ENCODE results near the gene ANOS1. TPM values are rescaled to one million over a fixed set of nuclear protein-coding genes. Genes with fewer than 3 reads are reported as not detected.

ANOS1 gene
- total RNA-seq, 4 donors from 2014 or later: 5.0 to 27.8 (median 13.0) TPM

- TF ChIP-seq CTCF (IDR thresholded peaks at IDR 0.05 in 4 of 5, conservative IDR thresholded peaks at IDR 0.05 in 1 of 5) (no peak), POLR2A (IDR thresholded peaks at IDR 0.05) (no peak)
- H3K9me3 ChIP-seq: no peaks in the 10 kb centered on the region
- H3K27me3 ChIP-seq: peaks cover 0 to 10% (median 5%) of the 10 kb centered on the region in 3 donors
- H3K27ac ChIP-seq: peak overlapping the region in 3 of 4 donors; percentile 69 to 79 (median 73)
- no peaks in the 10 kb centered on the region for H3K4me1 ChIP-seq
- intact Hi-C loops (cut with DNase I; ENCODE audit: low total_unique reads): no loop called here
- no peaks in the 10 kb centered on the region for H3K36me3 ChIP-seq
- peak overlapping the region; percentile 56 to 62 (median 60) for H3K4me3 ChIP-seq
- ATAC-seq (peak; percentile 25 to 35), DNase-seq (no peak)
- in situ Hi-C loops (cut with MboI; ENCODE audit: low sequenced_read_pairs in 4 of 4): loop anchor here in 3 of 4 donors (10.0 to 25.0 kb wide), 2 partner anchors 736 to 744 kb away; no protein-coding TSS in a partner anchor
Observed at GRCh38 chrX:8730812-8731558, 952 bp downstream of the ANOS1 start.

- TF ChIP-seq CTCF (IDR thresholded peaks at IDR 0.05 in 4 of 5, conservative IDR thresholded peaks at IDR 0.05 in 1 of 5) (no peak), POLR2A (IDR thresholded peaks at IDR 0.05) (no peak)
- Histone ChIP-seq H3K4me1 (no peaks in the 10 kb centered on the region), H3K4me3 (peak overlapping the region in 1 of 4 donors; percentile 56), H3K27me3 (peaks cover 0 to 10% (median 5%) of the 10 kb centered on the region in 3 donors), H3K27ac (no peak overlapping the region), H3K9me3 (no peaks in the 10 kb centered on the region), H3K36me3 (no peaks in the 10 kb centered on the region)
- intact Hi-C loops (cut with DNase I; ENCODE audit: low total_unique reads) (no loop called here), in situ Hi-C loops (cut with MboI; ENCODE audit: low sequenced_read_pairs in 4 of 4) (loop anchor here in 3 of 4 donors (10.0 to 25.0 kb wide), 2 partner anchors 735 to 743 kb away; no protein-coding TSS in a partner anchor)
- ATAC-seq (no peak), DNase-seq (no peak)
Observed at GRCh38 chrX:8729811-8730210, 2.1 kb downstream of the ANOS1 start.

DNA sequence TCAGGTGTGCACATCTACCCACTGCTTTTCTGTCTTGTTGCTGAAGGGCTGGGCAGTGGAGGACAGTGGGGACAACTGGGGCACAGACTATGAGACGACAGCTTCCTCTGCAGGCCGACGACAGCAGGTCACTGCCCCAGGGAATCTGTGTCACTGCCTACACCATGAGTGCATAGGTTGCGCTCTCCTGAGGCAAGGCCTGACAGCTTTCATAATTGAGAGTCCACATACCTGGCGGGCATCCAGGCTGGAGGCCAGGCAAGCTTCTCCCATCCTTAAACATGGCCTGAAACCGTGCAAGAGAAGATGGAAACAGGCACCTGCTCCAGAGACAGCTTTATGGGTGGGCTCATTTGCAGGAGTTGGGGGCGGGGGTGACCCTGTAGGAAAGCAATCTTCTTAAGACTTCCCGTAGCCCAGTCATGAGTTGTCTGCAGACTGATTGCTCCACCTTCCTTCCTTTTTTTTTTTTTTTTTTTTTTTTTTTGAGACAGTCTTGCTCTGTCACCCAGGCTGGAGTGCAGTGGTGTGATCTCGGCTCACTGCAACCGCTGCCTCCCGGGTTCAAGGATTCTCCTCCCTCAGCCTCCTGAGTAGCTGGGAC lies 2.9 kb downstream of the ANOS1 start:
- Histone ChIP-seq H3K27ac (no peak overlapping the region), H3K4me3 (no peak overlapping the region)

GRCh38 chrX:8726031-8726652 lies 5.8 kb downstream of the ANOS1 start:
- H3K9me3 ChIP-seq: no peaks in the 10 kb centered on the region
- no peak for ATAC-seq
- peaks cover 0 to 5% (median 2%) of the 10 kb centered on the region in 3 donors for H3K27me3 ChIP-seq
- intact Hi-C loops (cut with DNase I; ENCODE audit: low total_unique reads) (no loop called here), in situ Hi-C loops (cut with MboI; ENCODE audit: low sequenced_read_pairs in 4 of 4) (loop anchor here in 2 of 4 donors (25.0 kb wide), 1 partner anchor 739 kb away; no protein-coding TSS in a partner anchor)
- H3K4me3 ChIP-seq: no peak overlapping the region
- H3K4me1 ChIP-seq: no peaks in the 10 kb centered on the region
- no peak for DNase-seq
- H3K36me3 ChIP-seq: no peaks in the 10 kb centered on the region
- H3K27ac ChIP-seq: no peak overlapping the region
- TF ChIP-seq POLR2A (IDR thresholded peaks at IDR 0.05) (no peak), CTCF (IDR thresholded peaks at IDR 0.05 in 4 of 5, conservative IDR thresholded peaks at IDR 0.05 in 1 of 5) (no peak)

More for the DNA sequence above, 2.9 kb downstream of the ANOS1 start:
- Histone ChIP-seq H3K4me1 (no peaks in the 10 kb centered on the region), H3K9me3 (no peaks in the 10 kb centered on the region), H3K27me3 (peaks cover 0 to 10% (median 5%) of the 10 kb centered on the region in 3 donors), H3K36me3 (no peaks in the 10 kb centered on the region)
- no peak for ATAC-seq
- no peak for DNase-seq
- intact Hi-C loops (cut with DNase I; ENCODE audit: low total_unique reads) (no loop called here), in situ Hi-C loops (cut with MboI; ENCODE audit: low sequenced_read_pairs in 4 of 4) (loop anchor here in 2 of 4 donors (25.0 kb wide), 1 partner anchor 742 kb away; no protein-coding TSS in a partner anchor)
- TF ChIP-seq CTCF (IDR thresholded peaks at IDR 0.05 in 4 of 5, conservative IDR thresholded peaks at IDR 0.05 in 1 of 5) (no peak), POLR2A (IDR thresholded peaks at IDR 0.05) (no peak)
